Tibial nerve (tissue), 3 donors: ENCODE measurements around the gene RANBP9.

Experiments used
- POLR2A ChIP-seq, 2 donors: fragments of 450-650 bp; IDR thresholded peaks; one replicate each; pipeline ENCODE4 v1.6.1; 2017; ENCODE audit warnings: antibody characterized with exemption in 2 of 2, mild to moderate bottlenecking in 2 of 2, moderate library complexity in 2 of 2
- TF ChIP-seq, protein P1 (sequence below), 5 experiments: fragments of 200-600 bp in 3 of 5; fragments of 450-650 bp in 2 of 5; sonication (generic) in 3 of 5; IDR thresholded peaks; one replicate each; pipeline ENCODE4 v1.5.1; 2016 to 2019; ENCODE audit warnings: antibody characterized with exemption in 5 of 5, mild to moderate bottlenecking in 3 of 5, moderate library complexity in 2 of 5

DNA sequence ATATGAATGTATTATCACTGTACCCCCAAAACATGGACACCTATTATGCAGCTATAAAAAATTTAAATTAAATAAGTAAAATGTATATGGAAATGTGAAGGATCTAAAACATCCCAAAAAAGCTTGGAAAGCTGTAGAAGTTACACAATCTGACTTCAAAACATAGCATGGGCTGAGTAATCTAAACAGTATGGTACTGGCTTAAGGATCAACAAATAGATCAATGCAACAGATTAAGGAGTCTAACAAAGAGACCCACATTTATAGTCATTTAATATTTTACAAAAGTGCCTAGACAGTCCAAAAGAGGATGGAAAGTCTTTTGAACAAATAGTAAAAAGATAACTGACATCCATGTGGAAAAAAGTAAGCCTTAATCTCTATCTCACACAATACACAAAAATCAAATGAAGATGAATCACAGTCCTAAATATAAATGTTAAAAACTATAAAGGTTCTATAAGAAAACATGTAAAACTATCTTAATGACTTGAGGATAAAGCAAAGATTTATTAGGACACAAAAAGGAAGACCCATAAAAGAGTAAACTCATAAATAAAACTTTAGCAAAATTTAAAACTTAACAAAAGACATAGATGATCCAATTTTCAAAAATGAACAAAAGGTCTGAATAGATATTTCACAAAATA lies 46.8 kb downstream of the RANBP9 start:
- TF ChIP-seq, protein P1, sequence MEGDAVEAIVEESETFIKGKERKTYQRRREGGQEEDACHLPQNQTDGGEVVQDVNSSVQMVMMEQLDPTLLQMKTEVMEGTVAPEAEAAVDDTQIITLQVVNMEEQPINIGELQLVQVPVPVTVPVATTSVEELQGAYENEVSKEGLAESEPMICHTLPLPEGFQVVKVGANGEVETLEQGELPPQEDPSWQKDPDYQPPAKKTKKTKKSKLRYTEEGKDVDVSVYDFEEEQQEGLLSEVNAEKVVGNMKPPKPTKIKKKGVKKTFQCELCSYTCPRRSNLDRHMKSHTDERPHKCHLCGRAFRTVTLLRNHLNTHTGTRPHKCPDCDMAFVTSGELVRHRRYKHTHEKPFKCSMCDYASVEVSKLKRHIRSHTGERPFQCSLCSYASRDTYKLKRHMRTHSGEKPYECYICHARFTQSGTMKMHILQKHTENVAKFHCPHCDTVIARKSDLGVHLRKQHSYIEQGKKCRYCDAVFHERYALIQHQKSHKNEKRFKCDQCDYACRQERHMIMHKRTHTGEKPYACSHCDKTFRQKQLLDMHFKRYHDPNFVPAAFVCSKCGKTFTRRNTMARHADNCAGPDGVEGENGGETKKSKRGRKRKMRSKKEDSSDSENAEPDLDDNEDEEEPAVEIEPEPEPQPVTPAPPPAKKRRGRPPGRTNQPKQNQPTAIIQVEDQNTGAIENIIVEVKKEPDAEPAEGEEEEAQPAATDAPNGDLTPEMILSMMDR (IDR thresholded peaks at IDR 0.05), result no peak
- no peak for TF ChIP-seq POLR2A (IDR thresholded peaks at IDR 0.05)
